GM15510 (cell line): ENCODE data around the gene GPD1L.

Experiments used
- POLR2A ChIP-seq: IDR thresholded peaks from 3 replicates; pipeline ENCODE4 v1.6.1; 2011; ENCODE audit warnings: borderline replicate concordance; ENCODE audit not compliant: insufficient read length; ENCODE audit errors: extremely low read depth

GPD1L gene

GRCh38 chr3:32216172-32216783 is 109.9 kb downstream of the GPD1L start:
- no peak for TF ChIP-seq POLR2A

GRCh38 chr3:32217339-32217738 is 110.9 kb downstream of the GPD1L start:
- TF ChIP-seq POLR2A: no peak
